ENCODE results near the gene TOP1.

The TOP1 gene

GRCh38 chr20:41038149-41038877 is 9.7 kb downstream of the TOP1 start:
- DNase-seq: no peak

- no peak for DNase-seq
These were observed 10.3 kb downstream of the TOP1 start for GRCh38 chr20:41038878-41039404.

- DNase-seq: no peak
These were observed 12.2 kb downstream of the TOP1 start for GRCh38 chr20:41040855-41041254.

DNA sequence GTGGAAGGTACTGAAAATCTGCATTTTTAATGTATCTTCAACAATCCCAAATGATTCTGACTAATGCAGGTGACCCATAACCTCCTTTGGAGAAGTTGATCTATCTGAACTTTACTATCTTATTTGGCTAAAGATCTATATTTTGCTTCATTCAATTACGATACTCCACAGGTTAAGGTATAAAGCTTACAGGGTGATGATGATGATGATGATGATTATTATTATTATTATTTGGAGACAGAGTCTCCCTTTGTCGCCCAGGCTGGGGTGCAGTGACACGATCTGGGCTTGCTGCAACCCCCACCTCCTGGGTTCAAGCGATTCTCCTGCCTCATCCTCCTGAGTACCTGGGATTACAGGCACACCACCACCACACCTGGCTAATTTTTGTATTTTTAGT is 13.1 kb downstream of the TOP1 start:
- no peak for DNase-seq

GRCh38 chr20:41044409-41045062 is 15.9 kb downstream of the TOP1 start:
- no peak for DNase-seq

DNA sequence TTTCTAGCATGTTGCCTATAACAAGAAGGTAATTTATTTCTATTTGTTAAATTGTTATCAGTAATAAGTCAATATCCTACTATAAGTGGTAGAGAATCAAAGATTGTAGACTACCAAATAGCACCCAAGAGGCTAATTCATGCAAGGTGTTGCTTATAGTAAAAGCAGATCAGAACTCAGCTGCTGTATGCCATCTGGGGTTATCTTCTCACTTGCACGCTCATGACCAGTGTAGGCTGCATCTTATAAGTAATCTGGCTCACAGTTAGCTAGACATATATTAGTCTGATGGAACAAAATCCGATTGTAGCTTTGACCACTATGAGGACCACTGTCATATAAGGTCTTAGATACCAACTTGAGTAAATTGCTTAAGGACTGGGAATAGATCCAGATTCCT is 17.0 kb downstream of the TOP1 start:
- no peak for DNase-seq

DNA sequence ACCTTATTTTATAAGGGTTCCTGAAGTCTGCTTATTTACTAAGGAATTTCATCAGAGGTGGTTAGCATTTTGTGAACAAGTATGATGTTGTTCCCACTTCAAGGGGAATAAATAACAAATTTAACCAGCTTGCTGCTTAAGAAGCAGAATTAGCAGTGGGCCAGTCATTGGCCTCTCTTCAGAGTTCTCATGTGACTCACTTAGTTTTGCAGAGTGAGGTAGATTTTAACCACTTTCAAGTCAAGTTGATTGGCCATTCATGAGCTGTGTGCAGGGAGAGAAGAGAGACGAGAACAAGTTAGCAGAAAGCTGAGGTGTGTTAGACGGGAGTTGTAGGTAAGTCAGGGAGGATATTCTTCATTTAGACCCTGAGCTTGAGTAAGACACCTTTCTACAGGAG is 18.1 kb downstream of the TOP1 start:
- DNase-seq: no peak

DNA sequence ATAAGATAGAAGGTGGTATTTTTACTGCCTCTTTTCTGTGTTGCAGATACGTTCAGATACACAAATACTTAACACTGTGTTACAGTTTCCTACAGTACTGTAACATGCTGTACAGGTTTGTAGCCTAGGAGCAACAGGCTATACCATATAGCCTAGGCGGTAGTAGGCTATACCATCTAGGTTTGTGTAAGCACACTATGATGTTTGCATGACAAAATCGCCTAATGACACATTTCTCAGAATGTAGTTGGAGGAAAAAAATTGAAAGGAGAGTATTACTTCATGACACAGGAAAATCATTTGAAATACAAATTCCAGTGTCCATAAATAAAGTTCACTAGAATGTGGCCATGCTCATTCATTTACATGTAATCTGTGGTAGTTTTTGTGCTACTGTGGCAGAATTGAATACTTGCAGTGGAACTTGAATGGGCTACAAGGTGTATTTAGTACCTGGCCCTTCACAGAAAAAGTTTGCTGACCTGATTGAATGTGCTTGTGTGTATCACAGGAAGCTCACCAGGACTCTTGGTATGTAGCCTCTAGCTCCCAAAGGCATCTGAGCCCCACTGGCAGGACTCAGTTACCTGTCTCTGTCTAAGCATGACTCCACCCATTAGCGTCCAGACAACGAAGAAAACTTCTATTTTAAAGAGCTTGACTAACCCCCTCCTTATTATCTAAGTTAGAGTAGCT is 18.8 kb downstream of the TOP1 start:
- no peak for DNase-seq

DNA sequence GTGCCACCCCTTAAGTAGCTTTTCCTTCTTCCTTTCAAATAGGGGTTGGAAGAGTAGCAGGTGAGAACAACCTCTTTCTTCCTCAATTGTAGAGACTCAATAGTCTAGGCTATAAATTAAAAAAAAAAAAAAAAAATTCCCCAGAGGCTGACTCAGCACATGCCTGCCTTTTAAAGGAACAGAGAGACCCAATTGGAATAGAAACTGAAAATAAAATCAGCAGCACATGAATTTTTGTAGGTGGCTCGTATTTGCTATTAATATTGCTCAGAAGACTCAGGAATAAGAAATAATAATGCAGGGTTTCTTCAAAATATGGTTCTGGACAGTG is 19.3 kb downstream of the TOP1 start:
- no peak for DNase-seq

GRCh38 chr20:41048461-41049301 is 20.1 kb downstream of the TOP1 start:
- DNase-seq: no peak

DNA sequence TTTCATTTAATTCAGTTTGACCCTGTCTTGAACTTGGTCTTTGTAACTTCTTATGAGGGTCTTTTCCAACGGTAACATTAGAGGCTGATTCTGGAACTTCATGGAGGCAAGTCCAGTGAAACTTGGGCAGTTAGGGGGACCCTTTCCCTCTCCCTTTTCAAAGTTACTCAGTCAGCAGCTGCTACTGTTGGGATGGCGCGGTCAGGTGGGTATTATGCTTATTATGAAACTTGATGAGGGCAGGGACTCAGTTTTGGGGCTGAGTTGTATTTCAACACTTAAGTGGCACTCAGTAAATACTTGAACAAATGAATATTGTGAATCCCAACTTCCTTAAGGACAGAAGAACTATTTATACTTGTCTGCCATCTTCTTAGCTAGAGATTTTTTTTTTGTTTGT is 20.8 kb downstream of the TOP1 start:
- DNase-seq: no peak

DNA sequence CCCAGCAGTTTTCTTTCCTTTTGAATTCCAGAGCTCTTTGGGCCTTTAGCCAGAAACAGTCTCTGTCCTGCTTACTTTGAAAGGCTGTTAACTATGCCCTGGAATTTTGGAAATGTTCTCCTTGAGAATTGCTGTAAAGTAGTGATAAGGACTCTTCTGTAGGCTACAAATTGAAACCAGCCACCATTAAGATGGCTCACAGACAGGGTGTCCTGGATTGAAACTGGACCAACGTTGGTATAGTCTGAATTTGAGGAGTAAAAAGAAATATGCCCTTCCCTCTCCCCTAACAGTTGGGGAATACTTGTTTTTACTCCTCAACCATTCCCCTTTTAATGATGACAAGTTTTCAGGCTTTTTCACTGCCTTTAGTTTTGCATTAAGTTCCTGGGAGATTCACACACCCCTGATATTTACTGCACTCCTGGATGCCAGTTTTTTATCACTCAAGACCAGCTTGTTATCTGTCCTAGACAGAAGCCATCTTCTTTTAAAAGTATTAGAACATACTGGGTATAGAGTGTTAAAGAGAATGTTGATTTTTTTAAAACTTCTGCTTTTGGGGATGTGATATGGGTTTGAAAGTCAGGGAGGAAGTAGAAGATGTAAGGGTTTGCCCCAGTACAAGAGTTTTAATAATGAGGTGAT is 21.9 kb downstream of the TOP1 start:
- no peak for DNase-seq

GRCh38 chr20:41051009-41051825 is 22.6 kb downstream of the TOP1 start:
- no peak for DNase-seq

GRCh38 chr20:41052742-41053419 is 24.3 kb downstream of the TOP1 start:
- no peak for DNase-seq

- no peak for DNase-seq
These were observed 25.6 kb downstream of the TOP1 start for GRCh38 chr20:41054070-41054846.

DNA sequence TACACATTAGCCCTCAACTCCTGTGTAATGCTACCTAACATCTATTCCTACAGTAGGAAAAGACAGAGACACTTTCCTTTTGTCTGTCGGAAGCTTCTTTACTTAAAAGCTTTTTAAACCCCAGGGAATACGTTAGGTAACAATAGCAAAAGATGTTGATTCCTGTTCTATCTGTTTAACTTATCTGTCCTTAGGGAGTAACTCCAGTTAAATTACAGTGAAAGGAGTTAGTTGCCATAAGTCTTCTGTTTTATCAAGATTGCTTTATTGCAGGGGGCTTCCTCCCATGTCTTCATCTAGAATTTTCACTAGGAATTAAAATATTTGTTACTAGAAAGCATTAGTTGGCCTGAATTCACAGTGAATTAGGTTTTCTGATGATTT is 26.2 kb downstream of the TOP1 start:
- no peak for DNase-seq

GRCh38 chr20:41055679-41056078 is 27.1 kb downstream of the TOP1 start:
- no peak for DNase-seq

DNA sequence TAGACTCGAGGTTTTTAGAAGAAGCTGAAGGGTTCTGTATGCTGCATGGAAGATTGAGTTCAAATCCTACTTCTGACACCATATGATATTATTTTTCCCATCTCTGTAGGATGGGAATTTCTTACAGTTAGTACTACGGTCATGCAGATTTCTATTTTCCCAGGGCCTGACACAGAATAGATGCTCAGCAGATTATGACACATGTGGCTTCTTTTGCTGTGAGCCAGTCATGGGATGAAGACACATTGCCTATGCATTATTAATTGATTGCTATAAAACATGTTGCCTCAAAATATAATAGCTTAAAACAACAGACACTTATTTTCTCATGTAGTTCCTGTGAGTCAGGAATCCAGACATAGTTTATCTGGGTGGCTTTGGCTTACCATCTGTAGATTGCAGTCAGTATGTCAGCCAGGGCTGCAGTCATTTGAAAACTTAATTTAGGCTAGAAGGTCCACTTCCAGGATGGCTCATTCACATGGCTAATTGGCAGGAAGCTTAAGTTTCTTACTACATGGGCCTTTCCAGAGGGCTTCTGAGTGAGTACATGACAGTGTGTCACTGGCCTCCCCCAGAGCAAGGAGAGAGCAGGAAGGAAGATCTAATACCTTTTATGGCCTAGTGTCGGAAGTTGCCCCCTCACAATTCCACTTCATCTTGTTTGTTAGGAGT is 29.5 kb downstream of the TOP1 start:
- no peak for DNase-seq

Measured in GOT3 (cell line).